NCI-H187 treated with DMSO at 0.1 percent for 48 hours (cell line): ENCODE results near the gene MESD.
"Not testable (repeated sequence)": the region's sequence is repeated elsewhere in the genome, so short reads cannot be mapped to it uniquely, and the experiment has no call there.

Source experiments
- DNase-seq: peaks from one replicate; lab custom pipeline; 2025; lab: John Stamatoyannopoulos, UW

The MESD gene

DNA sequence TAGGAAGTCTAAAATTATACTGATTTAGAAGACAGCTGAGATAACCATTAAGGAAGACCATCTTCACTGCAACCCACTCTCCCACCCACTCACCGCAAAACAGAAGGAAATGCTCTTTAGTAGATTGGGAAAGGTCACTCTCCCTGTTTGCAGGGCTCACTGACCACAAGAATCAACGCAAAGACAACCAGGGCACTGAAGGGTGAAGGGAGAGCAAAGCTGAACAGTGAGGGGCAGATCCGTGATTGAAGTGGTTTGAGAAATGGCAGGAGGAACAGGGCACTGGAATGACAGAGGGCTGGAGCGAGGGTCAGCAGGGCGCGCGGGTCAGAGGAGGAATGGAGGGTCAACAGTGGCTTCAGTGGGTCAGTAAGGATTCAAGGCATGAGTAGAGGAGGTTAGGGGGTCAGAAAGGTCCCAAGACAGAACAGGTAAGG is 520 bp downstream of the MESD start:
- DNase-seq, result no peak

GRCh38 chr15:80988148-80988796 is 1.3 kb downstream of the MESD start:
- DNase-seq, result no peak

DNA sequence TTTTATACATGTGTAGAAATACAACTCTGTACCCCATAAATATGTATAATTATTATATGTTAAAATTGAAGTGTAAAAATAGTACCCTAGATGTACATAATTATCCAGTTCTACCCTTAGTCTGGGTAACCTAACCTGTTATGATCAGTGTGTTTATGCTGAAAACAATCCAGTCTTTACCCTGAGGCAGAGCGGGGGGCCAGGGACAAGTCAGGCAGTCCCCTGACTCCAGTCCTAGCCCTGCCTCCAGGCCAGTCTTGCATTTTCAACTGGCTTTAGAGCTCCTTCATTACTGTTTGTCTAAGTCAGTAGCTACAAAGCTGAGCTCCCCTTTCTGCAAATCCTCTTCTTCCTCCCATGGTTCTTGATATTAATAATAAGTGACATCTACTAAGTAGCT is 3.1 kb downstream of the MESD start:
- DNase-seq, result no peak

- no peak for DNase-seq
Observed at GRCh38 chr15:80985981-80986380, 3.6 kb downstream of the MESD start.

- DNase-seq, result no peak
Observed at GRCh38 chr15:80984856-80985255, 4.8 kb downstream of the MESD start.

GRCh38 chr15:80982839-80983238 is 6.8 kb downstream of the MESD start:
- DNase-seq, result no peak

- DNase-seq, result no peak
Observed at GRCh38 chr15:80982205-80982604, 7.4 kb downstream of the MESD start.

DNA sequence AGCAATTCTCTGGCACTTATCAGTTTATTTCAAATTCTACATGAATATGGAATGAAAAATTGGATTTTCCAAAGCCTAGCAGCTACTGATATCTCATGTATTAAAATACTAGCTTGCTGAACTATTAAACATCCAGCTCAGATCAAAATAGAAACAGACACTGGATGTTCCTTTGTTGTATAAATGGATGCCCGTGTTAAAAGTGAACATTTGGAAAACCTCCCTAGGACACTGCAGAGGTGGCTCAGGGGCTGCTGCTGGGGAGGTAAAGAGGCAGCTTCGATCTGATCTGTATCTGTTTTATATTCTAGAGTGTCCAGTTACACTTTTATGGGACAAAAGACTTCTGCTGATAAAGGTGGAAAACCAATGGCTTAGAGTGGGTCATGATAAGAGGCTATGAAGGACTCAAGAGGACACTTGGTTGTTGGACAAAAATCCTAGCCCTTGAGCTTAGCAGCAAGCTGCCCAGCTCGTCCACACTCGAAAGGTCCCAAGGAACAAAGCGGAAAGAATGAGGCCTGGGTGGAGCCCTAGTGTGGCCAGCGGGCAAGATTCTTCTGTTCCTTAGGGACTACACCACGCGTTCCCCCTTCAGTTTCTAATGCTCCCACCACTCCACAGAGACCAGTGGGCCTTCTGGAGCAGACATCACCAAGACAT is 9.9 kb downstream of the MESD start:
- no peak for DNase-seq

DNA sequence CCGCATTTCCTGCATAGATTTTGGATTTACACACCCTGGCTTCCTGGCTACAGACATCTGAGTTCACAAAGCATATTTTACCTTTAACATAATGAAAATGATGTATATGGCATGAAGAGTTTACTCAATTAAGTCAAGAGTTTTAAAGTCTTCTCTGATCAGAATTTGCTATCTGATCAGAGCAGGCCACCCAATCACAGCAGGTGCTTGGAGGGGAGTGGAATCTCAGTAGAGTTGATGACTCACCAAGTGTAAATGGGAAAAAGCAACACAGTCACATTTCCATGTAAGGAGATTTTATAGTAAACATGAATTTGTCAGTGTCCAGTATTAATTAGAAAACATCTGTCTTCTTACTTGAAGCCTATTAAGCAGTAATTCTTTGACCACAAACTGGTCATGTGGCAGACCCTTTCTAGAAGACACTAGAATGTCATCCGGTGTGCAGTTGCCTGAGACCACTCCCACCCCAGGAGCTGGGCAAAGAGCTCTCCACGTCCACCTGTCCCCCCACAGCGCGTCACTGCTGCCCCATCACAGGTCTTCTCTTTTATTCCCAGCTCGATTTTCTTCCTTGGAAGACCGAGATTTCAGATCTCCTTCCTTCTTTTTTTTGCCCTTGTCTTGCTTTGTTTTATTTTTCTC is 10.8 kb downstream of the MESD start:
- no peak for DNase-seq

DNA sequence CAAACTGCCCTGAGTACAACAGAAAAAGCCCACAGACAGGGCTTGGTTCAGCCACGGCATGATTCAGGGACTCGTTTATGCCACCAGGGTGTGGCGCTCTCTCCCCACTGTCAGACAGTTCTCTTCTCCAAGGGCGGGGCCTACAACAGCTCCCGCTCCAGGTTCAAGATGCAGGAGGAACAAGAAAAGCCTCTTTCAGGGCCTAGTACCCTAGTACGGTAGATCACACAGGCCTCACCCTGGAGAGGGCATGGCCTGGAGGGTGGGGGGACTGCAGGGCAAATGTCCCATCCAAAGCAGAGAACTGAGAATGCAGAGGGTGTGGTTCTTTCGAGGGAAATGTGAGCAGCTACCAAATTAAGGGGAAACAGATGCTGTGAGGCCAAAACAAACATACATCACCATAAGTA is 12.0 kb downstream of the MESD start:
- no peak for DNase-seq

DNA sequence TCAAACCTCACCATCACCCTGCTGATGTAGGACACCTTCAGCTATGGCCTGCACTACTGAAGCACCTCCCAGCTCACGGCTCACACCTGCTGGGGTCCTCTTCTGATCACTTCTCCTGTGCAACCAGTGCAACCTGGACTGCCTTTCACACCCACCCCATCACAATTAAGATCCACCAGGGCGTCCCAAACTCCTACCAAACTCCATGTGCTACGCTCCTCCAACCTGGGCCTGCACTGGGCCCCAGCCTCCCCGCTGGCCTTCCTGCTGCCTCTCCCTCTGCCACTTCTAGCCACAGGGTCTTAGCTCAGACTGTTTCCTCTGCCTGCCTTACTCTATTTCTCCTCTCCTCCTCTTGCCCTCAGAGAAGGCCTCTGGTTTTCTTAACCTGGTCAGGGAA is 12.8 kb downstream of the MESD start:
- no peak for DNase-seq

GRCh38 chr15:80974914-80975313 is 14.7 kb downstream of the MESD start:
- DNase-seq, result no peak

DNA sequence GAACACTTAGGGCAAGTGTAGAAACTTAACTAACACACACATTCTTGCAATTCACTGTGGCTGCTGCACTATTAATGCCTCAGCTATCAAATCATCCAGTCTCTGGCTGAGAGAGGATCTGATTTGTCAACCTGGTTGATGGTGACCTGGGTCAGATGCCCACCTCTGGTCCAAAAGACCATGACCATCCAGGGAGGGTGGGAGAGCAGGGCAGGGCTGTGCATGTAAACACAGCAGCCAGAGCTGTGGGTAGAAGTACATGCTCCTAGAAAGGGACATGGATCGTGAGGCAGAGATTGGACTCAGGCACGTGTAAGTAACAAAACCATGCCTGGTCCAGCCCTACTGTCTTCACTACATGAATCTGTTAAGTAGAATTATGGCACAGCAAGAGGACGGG is 17.3 kb downstream of the MESD start:
- DNase-seq, result no peak

- DNase-seq, result no peak
Observed at GRCh38 chr15:80971143-80971542, 18.5 kb downstream of the MESD start.

- no peak for DNase-seq
Observed at GRCh38 chr15:80970658-80971057, 19.0 kb downstream of the MESD start.

- DNase-seq, result no peak
Observed at GRCh38 chr15:80970018-80970657, 19.5 kb downstream of the MESD start.

- DNase-seq, result no peak
Observed at GRCh38 chr15:80969316-80969715, 20.3 kb downstream of the MESD start.

DNA sequence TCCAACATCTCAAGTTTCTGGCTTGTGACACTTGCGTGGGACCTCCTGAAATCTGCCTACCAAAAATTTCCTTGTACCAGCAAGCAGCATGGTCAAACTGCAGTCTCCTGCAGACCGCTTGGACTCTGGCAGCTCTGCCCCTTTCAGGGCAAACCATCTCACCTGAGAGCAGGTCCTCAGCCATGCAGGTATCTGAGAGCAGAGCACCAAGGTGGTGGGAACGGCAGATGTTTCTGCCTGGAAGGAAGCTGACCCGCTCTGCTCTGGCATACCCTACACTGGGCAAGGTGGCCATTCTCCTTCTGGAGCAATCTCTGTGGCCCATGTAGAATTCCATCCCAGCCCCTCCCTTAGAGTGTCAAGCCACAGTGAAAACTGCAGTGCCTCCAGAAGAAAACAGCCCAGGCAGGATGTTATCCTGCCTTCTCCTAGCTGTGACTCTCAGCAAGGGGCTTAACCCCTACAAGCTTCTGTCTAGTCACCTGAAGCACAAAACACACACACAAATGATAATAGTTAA is 21.6 kb downstream of the MESD start:
- no peak for DNase-seq

- DNase-seq, result no peak
Observed at GRCh38 chr15:80967451-80967850, 22.2 kb downstream of the MESD start.

GRCh38 chr15:80966431-80967197 is 23.0 kb downstream of the MESD start:
- no peak for DNase-seq

DNA sequence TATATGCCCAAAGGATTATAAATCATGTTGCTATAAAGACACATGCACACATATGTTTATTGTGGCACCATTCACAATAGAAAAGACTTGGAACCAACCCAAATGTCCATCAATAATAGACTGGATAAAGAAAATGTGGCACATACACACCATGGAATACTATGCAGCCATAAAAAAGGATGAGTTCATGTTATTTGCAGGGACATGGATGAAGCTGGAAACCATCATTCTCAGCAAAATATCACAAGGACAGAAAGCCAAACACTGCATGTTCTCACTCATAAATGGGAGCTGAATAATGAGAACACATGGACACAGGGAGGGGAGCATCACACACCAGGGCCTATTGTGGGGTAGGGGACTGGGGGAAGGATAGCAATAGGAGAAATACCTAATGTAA is 24.2 kb downstream of the MESD start:
- not testable (repeated sequence) for DNase-seq
